ENCODE measurements around the gene COL20A1. TPM values are rescaled to one million over a fixed set of nuclear protein-coding genes. Genes with fewer than 3 reads are reported as not detected.

The COL20A1 gene
- total RNA-seq, 1 donor from 2014 or later, result not detected

DNA sequence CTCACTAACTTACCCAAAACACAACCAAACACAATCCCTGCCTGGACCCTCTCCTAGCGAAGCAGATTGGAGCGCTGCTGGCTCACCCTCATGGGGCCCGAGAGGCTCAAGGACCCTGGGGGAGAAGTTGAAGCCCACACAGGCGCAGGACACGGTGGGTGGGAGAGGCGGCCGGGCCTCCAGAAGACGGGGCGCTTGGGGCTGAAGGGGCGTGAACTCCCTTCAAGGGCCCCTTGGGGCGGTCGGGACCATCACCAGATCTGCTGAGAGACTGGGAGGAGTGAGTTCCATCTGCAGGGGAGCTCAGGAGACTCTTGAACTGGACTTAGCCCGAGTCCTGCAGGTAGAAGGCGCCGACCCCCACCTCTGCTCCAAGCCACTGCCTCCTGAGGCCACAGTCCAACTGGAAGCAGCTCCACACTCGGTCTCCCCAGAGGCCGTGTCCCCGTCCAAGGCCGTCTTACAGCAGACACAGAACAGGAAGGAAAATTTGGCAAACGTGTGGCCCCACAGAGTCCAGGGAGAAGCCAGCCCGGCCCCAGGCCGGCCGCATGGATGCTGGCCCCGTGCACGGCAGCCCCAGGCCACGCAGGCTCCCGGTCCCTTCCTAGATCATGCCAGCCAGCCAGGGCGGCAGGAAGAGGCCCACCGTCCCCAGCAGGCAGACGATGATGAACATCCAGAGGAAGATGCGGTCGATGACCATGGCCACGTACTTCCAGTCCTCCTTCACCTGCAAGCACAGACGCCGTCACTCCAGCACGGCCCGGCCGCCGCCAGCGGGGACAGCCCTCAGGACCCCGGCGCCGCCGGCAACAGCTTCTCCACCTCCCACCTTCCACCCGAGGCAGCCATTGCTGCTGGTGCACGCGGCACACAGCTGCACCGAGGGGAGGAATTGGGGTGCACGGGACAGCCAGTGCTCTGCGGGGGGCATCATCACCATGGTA, 53.4 kb downstream of the COL20A1 start:
- Mint-ChIP-seq H3K36me3 (ENCODE audit: unreplicated experiment) (no peaks in the 10 kb centered on the region), H3K4me1 (ENCODE audit: unreplicated experiment) (no peaks in the 10 kb centered on the region), H3K4me3 (ENCODE audit: unreplicated experiment) (no peak overlapping the region), H3K27me3 (ENCODE audit: unreplicated experiment) (peaks cover 15% of the 10 kb centered on the region), H3K27ac (ENCODE audit: unreplicated experiment) (no peak overlapping the region), H3K9me3 (ENCODE audit: unreplicated experiment) (no peaks in the 10 kb centered on the region)
- TF ChIP-seq, protein P1, sequence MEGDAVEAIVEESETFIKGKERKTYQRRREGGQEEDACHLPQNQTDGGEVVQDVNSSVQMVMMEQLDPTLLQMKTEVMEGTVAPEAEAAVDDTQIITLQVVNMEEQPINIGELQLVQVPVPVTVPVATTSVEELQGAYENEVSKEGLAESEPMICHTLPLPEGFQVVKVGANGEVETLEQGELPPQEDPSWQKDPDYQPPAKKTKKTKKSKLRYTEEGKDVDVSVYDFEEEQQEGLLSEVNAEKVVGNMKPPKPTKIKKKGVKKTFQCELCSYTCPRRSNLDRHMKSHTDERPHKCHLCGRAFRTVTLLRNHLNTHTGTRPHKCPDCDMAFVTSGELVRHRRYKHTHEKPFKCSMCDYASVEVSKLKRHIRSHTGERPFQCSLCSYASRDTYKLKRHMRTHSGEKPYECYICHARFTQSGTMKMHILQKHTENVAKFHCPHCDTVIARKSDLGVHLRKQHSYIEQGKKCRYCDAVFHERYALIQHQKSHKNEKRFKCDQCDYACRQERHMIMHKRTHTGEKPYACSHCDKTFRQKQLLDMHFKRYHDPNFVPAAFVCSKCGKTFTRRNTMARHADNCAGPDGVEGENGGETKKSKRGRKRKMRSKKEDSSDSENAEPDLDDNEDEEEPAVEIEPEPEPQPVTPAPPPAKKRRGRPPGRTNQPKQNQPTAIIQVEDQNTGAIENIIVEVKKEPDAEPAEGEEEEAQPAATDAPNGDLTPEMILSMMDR (IDR thresholded peaks at IDR 0.05), result no peak
- DNase-seq (ENCODE audit: extremely low spot score, unreplicated experiment), result no peak

DNA sequence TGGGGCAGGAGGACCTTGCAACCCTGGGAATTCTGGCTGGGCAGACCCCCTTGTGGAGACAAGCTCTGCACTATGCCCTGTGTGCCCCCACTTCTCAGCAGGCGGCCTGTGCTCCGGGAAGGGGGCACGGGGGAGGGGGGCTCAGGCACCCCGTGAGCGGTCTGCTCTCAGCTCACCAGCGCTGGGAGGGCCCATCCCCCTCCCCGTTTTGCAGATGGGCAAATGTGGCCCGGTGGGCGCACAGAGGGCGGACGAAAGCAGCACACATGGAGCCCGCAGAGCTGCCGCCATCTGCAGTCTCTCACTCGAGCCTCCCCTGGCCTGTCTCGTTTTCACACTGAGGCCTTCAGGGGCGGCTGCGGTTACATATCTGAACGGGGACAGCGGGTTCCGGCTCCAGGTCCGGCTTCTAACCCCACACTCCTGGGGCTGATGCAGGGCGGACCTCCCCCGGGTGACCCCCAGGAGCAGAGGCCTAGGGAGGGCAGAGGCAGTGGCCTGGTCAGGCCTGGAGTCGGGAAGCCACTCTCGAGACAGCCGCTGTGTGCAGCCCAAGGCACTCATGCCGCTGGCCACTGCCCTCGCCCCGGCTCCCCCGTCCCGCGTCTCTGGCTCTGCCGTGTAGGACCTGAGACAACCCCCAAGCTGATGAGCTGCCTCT, 54.2 kb downstream of the COL20A1 start:
- DNase-seq (ENCODE audit: extremely low spot score, unreplicated experiment), result no peak
- Mint-ChIP-seq H3K4me3 (ENCODE audit: unreplicated experiment) (no peak overlapping the region), H3K36me3 (ENCODE audit: unreplicated experiment) (no peaks in the 10 kb centered on the region), H3K27me3 (ENCODE audit: unreplicated experiment) (peaks cover 8% of the 10 kb centered on the region), H3K9me3 (ENCODE audit: unreplicated experiment) (no peaks in the 10 kb centered on the region), H3K27ac (ENCODE audit: unreplicated experiment) (no peak overlapping the region), H3K4me1 (ENCODE audit: unreplicated experiment) (no peaks in the 10 kb centered on the region)
- TF ChIP-seq, protein P1 (IDR thresholded peaks at IDR 0.05), result no peak

DNA sequence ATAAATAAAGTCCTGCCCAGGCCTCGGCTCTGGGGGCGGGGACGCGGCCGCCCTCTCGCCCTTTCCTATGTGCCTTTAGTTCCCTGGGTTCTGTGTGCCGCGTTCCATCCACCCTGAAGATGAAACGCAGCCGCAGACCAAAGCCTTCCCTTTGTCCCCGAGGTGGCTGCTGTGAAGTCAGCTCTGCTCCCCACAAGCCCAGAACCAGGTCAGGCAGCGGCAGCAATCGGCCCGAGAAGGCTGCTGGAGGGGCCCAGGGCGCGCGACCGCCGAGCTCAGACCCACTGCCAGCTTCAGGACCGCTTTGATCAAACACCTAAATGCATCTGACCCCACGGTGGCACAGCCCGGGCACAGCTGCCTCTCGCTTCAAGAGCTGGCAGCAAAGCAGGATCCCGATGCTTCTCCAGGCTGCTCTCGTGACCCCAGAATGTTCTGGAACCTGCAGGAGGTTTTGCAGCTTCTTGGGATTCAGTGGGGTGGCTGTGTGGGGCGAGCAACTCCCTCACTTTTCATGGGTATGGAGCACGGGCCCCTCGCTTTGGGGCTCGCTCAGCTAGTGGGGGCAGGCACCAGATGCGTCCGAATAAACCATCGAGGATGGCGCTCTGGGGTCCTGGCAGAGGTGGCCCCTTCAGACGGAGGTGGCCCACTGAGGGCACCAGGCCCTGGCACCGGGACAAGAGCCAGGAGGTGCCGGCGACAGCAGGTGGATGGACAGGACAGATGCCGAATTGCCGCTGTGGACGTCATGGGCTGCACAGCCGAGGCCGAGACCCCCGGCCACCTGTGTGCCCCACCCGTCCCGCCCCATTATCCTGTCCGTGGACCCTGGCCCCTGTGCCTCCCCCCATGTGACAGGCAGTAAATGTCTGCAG, 55.2 kb downstream of the COL20A1 start:
- H3K9me3 Mint-ChIP-seq (ENCODE audit: unreplicated experiment), result no peaks in the 10 kb centered on the region
- H3K27me3 Mint-ChIP-seq (ENCODE audit: unreplicated experiment), result peaks cover 5% of the 10 kb centered on the region
- no peak overlapping the region for H3K27ac Mint-ChIP-seq (ENCODE audit: unreplicated experiment)
- H3K4me3 Mint-ChIP-seq (ENCODE audit: unreplicated experiment), result no peak overlapping the region
- H3K4me1 Mint-ChIP-seq (ENCODE audit: unreplicated experiment), result no peaks in the 10 kb centered on the region
- DNase-seq (ENCODE audit: extremely low spot score, unreplicated experiment), result no peak
- no peaks in the 10 kb centered on the region for H3K36me3 Mint-ChIP-seq (ENCODE audit: unreplicated experiment)
- TF ChIP-seq, protein P1 (IDR thresholded peaks at IDR 0.05), result no peak

DNA sequence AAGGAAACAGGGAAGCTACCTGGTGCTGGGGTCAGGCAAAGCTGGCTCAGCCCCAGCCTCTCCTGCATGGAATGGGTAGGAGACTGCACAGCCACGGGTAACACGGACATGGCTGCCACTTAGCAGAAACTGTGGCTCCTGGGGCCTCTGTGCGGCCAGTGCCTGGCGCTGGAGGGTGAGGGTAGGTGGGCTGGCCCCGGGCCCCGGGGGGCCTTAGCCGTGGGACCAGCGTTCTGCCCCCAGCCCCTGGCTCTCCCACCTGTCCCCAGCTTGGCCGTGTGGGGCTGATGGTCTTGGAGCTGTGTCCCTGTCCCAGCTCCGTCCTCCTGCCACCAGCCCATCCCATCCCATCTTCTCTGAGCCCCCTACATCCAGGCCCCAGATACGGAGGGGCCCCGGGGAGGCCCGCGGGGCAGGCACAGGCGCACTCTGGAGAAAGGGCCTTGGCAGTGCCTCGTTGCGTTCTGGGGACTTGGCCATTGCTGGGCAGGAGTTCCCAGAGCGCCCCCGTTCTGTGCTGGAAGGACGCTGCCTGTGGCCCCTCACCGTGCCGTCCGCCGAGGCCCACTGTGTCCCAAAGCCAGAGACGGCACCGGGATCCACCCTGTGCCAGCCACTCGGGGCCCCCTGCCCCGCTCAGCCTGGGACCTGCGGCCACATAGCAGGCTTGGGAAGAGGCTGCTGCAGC, 56.0 kb downstream of the COL20A1 start:
- no peak overlapping the region for H3K27ac Mint-ChIP-seq (ENCODE audit: unreplicated experiment)

More for the DNA sequence above, 56.0 kb downstream of the COL20A1 start:
- TF ChIP-seq, protein P1 (IDR thresholded peaks at IDR 0.05), result no peak
- Mint-ChIP-seq H3K36me3 (ENCODE audit: unreplicated experiment) (no peaks in the 10 kb centered on the region), H3K4me3 (ENCODE audit: unreplicated experiment) (no peak overlapping the region), H3K27me3 (ENCODE audit: unreplicated experiment) (peaks cover 1% of the 10 kb centered on the region), H3K9me3 (ENCODE audit: unreplicated experiment) (no peaks in the 10 kb centered on the region), H3K4me1 (ENCODE audit: unreplicated experiment) (no peaks in the 10 kb centered on the region)
- no peak for DNase-seq (ENCODE audit: extremely low spot score, unreplicated experiment)

Data from osteocyte (in vitro differentiated cells).